NCI-H146 treated with DMSO at 0.1 percent for 48 hours (cell line): ENCODE measurements around the gene BMP7.

ENCODE experiments used
- DNase-seq: peaks from one replicate; lab custom pipeline; 2025; ENCODE audit not compliant: unreplicated experiment; lab: John Stamatoyannopoulos, UW

The BMP7 gene

GRCh38 chr20:57131077-57131476 is 135.4 kb downstream of the BMP7 start:
- no peak for DNase-seq

- no peak for DNase-seq
Measured at GRCh38 chr20:57130160-57130772, 136.2 kb downstream of the BMP7 start.

DNA sequence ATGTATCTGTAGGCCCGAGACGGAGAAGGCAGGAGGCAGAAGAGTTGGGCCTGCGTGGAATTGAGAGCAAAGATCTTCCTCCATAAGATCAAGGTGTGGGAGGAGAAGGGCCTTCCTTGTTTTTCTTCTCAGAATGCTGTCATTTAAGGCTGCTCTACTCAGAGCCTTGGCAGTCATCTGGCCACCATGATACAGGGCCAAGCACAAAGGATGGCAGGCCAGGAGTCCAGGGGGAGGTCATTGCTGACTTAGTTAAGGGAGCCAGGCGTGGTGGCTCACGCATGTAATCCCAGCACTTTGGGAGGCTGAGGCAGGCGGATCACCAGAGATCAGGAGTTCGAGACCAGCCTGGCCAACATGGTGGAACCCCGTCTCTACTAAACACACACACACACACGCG is 137.1 kb downstream of the BMP7 start:
- no peak for DNase-seq

GRCh38 chr20:57128044-57128757 is 138.2 kb downstream of the BMP7 start:
- DNase-seq: no peak

GRCh38 chr20:57126481-57127092 is 139.9 kb downstream of the BMP7 start:
- no peak for DNase-seq

GRCh38 chr20:57124800-57125517 is 141.5 kb downstream of the BMP7 start:
- DNase-seq: no peak

- DNase-seq: no peak
Measured at GRCh38 chr20:57124366-57124765, 142.1 kb downstream of the BMP7 start.

DNA sequence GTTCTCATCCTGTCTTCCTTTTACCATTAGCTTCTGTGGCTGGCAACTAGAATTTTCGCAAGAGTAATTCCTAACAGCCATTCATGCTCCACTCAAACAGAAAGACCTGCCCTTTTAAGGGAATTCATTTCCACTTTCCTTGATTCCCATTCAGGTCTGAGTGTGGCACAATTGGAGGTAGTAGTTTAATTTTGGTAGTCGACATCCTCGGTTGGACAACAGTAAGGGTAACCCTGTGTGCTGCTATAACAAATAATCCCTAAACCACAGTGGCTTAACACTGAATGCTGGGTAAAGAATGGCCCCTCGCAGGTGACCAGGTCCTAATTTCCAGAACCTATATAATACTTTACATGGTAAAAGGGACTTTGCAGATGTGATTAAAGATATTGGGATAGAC is 142.9 kb downstream of the BMP7 start:
- DNase-seq: no peak

GRCh38 chr20:57122536-57123489 is 143.6 kb downstream of the BMP7 start:
- no peak for DNase-seq

- no peak for DNase-seq
Measured at GRCh38 chr20:57118964-57119363, 147.5 kb downstream of the BMP7 start.
